Measurements from ENCODE around the gene APOC4. TPM values are rescaled to one million over a fixed set of nuclear protein-coding genes. Genes with fewer than 3 reads are reported as not detected.
A peak's percentile ranks its signal among the peaks of the same experiment; 100 is the strongest.

The APOC4 gene
- total and polyA plus RNA-seq, 9 donors: not detected

DNA sequence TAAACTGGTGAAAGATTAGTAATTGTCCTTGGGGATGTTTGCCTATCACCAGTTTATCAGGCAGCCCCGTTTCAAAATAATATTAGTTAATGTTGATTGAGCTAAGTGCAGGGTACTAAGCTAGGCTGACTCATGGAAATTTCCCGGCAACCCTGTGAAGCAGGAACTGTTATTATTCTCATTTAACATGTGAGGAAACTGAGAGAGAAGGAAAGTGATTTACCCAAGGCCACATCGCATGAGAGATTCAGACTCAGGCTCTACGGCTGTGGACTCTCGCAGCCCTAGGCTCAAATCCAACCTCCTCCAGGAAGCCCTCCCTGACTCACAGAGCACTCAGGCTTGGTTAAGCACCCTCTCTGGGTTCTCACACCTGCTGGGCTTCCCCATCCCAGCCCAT, 32.8 kb downstream of the APOC4 start:
- H3K36me3 ChIP-seq (ENCODE audit: control insufficient read depth, insufficient read depth, low read length): peaks cover 81% of the 10 kb centered on the region
- H3K9me3 ChIP-seq (replicated peaks; ENCODE audit: control insufficient read depth, low read depth, low read length): no peaks in the 10 kb centered on the region
- H3K27me3 ChIP-seq (ENCODE audit: control insufficient read depth, insufficient read depth, low read length): no peaks in the 10 kb centered on the region
- no peak for DNase-seq
- H3K4me1 ChIP-seq (ENCODE audit: control insufficient read depth, insufficient read depth, low read length): no peaks in the 10 kb centered on the region
- 100% methylated on average over 3 of the region's 5 CpGs for WGBS (ENCODE audit: insufficient coverage)
- no peak overlapping the region for H3K4me3 ChIP-seq (ENCODE audit: low read length)
- H3K27ac ChIP-seq (ENCODE audit: low read length): no peak overlapping the region

DNA sequence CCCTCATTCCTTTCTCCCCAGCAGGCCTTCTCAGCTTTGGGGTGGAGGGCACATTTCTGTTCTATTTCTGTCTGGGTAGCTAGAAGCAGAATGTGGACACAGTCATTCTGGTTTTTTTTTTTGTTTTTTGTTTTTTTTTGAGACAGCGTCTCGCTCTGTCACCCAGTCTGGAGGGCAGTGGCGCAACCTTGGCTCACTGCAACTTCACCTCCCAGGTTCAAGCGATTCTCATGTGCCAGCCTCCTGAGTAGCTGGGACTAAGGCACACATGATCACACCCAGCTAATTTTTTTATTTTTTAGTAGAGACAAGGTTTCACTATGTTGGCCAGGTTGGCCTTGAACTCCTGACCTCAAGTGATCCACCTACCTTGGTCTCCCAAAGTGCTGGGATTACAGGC, 33.4 kb downstream of the APOC4 start:
- no peak overlapping the region for H3K27ac ChIP-seq (ENCODE audit: low read length)
- WGBS (ENCODE audit: insufficient coverage): no CpG with 5 or more reads among the region's 4 CpGs
- H3K36me3 ChIP-seq (ENCODE audit: control insufficient read depth, insufficient read depth, low read length): peaks cover 77% of the 10 kb centered on the region
- DNase-seq: no peak
- H3K4me1 ChIP-seq (ENCODE audit: control insufficient read depth, insufficient read depth, low read length): no peaks in the 10 kb centered on the region
- H3K4me3 ChIP-seq (ENCODE audit: low read length): no peak overlapping the region
- H3K27me3 ChIP-seq (ENCODE audit: control insufficient read depth, insufficient read depth, low read length): no peaks in the 10 kb centered on the region
- H3K9me3 ChIP-seq (replicated peaks; ENCODE audit: control insufficient read depth, low read depth, low read length): no peaks in the 10 kb centered on the region

DNA sequence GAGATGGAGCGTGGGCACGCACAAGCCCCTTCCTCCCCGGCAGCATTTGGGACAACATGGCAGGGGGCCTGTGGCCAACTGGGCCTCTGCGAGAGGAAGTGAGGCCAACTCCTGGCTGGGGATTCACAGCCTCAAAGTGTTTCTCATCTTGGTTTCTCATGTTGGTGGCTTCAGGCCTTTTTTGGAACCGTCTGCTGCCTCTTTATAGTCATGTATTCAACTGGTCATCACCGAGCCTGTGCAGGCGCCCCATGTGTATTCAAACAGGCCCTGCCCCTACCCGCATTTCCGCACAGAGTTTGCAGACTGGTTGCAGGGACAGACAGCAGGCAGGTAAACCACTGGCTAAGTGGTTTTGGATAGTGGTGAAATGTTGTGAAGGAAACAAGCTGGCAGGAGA, 42.0 kb downstream of the APOC4 start:
- Histone ChIP-seq H3K4me3 (ENCODE audit: low read length) (no peak overlapping the region), H3K4me1 (ENCODE audit: control insufficient read depth, insufficient read depth, low read length) (no peaks in the 10 kb centered on the region), H3K36me3 (ENCODE audit: control insufficient read depth, insufficient read depth, low read length) (peaks cover 74% of the 10 kb centered on the region), H3K9me3 (replicated peaks; ENCODE audit: control insufficient read depth, low read depth, low read length) (no peaks in the 10 kb centered on the region), H3K27me3 (ENCODE audit: control insufficient read depth, insufficient read depth, low read length) (no peaks in the 10 kb centered on the region), H3K27ac (ENCODE audit: low read length) (no peak overlapping the region)
- 77% methylated on average over 9 of the region's 9 CpGs for WGBS (ENCODE audit: insufficient coverage)
- DNase-seq: no peak

DNA sequence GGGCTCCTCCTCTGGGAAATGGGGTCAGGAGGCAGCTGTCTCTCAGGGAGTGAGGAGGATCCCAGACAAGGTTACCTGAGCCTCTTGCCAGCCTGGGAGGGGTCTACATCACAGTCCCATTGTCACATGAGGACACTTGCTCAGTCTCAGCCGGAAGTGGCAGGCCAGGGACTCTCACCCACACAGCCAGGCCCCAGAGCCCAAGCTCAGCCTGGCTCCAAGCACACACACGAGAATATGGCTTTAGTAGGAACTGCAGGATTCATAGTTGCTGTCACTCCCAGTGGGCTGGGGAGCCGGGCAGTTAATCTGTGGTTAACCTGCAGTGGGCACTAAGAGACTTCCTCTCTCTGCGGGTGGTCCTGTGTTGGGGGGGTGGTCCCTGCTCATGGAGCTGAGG, 43.4 kb downstream of the APOC4 start:
- peaks cover 77% of the 10 kb centered on the region for H3K36me3 ChIP-seq (ENCODE audit: control insufficient read depth, insufficient read depth, low read length)
- H3K9me3 ChIP-seq (replicated peaks; ENCODE audit: control insufficient read depth, low read depth, low read length): no peaks in the 10 kb centered on the region
- no peaks in the 10 kb centered on the region for H3K27me3 ChIP-seq (ENCODE audit: control insufficient read depth, insufficient read depth, low read length)
- H3K4me1 ChIP-seq (ENCODE audit: control insufficient read depth, insufficient read depth, low read length): no peaks in the 10 kb centered on the region
- no peak for DNase-seq
- H3K4me3 ChIP-seq (ENCODE audit: low read length): no peak overlapping the region
- H3K27ac ChIP-seq (ENCODE audit: low read length): no peak overlapping the region
- WGBS (ENCODE audit: insufficient coverage): 83% methylated on average over 2 of the region's 4 CpGs

DNA sequence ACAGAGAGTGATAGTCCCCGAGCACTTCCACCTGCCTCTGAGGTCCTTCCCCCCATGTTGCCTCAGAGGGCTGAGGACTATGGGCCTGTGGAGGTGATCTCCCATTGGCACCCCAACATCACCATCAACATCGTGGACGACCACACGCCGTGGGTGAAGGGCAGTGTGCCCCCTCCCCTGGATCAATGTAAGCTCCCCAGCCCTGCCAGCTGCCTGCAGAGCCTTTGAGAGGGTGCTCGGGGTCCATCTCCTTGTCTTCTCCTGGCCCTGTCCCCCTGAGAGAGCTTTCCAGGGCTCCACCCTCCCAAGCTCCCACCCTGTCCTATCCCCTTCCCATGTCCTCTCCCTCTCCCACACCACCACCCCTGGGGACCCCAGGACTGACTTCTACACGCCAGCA, 44.4 kb downstream of the APOC4 start:
- peaks cover 86% of the 10 kb centered on the region for H3K36me3 ChIP-seq (ENCODE audit: control insufficient read depth, insufficient read depth, low read length)
- H3K27ac ChIP-seq (ENCODE audit: low read length): no peak overlapping the region
- H3K4me3 ChIP-seq (ENCODE audit: low read length): no peak overlapping the region
- H3K9me3 ChIP-seq (replicated peaks; ENCODE audit: control insufficient read depth, low read depth, low read length): no peaks in the 10 kb centered on the region
- DNase-seq: no peak
- WGBS (ENCODE audit: insufficient coverage): 89% methylated on average over 6 of the region's 7 CpGs
- no peaks in the 10 kb centered on the region for H3K4me1 ChIP-seq (ENCODE audit: control insufficient read depth, insufficient read depth, low read length)
- H3K27me3 ChIP-seq (ENCODE audit: control insufficient read depth, insufficient read depth, low read length): no peaks in the 10 kb centered on the region

DNA sequence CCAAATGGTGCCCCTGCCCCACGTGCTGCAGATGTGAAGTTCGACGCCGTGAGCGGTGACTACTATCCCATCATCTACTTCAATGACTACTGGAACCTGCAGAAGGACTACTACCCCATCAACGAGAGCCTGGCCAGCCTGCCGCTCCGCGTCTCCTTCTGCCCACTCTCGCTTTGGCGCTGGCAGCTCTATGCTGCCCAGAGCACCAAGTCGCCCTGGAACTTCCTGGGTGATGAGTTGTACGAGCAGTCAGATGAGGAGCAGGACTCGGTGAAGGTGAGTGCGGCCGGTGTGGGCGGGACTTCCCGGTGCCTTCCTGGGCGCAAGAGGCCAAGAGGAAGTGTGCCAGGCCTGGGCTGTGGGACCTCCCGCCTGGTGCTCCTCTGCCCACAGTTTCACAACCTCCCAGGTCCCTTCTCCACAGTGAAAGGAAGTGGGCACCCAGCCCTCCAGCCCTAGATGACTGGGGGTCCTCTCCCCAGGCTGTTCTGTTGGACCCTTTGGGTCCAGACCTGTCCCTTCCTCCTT, 45.2 kb downstream of the APOC4 start:
- H3K4me3 ChIP-seq (ENCODE audit: low read length): no peak overlapping the region
- H3K27ac ChIP-seq (ENCODE audit: low read length): no peak overlapping the region
- peaks cover 90% of the 10 kb centered on the region for H3K36me3 ChIP-seq (ENCODE audit: control insufficient read depth, insufficient read depth, low read length)
- no peak for DNase-seq
- 89% methylated on average over 18 of the region's 20 CpGs for WGBS (ENCODE audit: insufficient coverage)
- H3K27me3 ChIP-seq (ENCODE audit: control insufficient read depth, insufficient read depth, low read length): no peaks in the 10 kb centered on the region
- no peaks in the 10 kb centered on the region for H3K9me3 ChIP-seq (replicated peaks; ENCODE audit: control insufficient read depth, low read depth, low read length)
- H3K4me1 ChIP-seq (ENCODE audit: control insufficient read depth, insufficient read depth, low read length): no peaks in the 10 kb centered on the region

DNA sequence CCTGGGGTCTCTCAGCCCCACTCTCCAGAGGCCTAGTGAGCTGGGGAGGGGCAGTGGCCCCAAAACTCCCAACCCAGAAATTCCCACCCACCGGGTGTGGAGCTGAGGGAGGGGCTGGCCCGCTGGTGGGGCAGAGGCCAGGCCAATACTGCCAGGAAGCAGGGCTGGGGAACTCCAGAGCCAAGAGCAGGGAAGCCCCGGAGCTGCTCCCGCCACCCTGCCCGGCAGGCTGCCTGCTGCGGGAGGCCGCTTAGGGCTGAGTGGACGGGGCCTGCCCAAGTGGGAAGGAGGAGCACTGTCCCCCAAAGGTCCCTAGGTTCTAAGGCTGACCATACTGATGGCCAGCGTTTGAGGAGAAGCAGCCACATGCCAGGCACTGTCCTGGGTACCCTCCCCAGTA, 46.2 kb downstream of the APOC4 start:
- no peaks in the 10 kb centered on the region for H3K4me1 ChIP-seq (ENCODE audit: control insufficient read depth, insufficient read depth, low read length)
- no peak for DNase-seq
- WGBS (ENCODE audit: insufficient coverage): 84% methylated on average over 9 of the region's 9 CpGs
- H3K9me3 ChIP-seq (replicated peaks; ENCODE audit: control insufficient read depth, low read depth, low read length): no peaks in the 10 kb centered on the region
- H3K36me3 ChIP-seq (ENCODE audit: control insufficient read depth, insufficient read depth, low read length): peaks cover 89% of the 10 kb centered on the region
- no peak overlapping the region for H3K27ac ChIP-seq (ENCODE audit: low read length)
- no peak overlapping the region for H3K4me3 ChIP-seq (ENCODE audit: low read length)
- no peaks in the 10 kb centered on the region for H3K27me3 ChIP-seq (ENCODE audit: control insufficient read depth, insufficient read depth, low read length)

DNA sequence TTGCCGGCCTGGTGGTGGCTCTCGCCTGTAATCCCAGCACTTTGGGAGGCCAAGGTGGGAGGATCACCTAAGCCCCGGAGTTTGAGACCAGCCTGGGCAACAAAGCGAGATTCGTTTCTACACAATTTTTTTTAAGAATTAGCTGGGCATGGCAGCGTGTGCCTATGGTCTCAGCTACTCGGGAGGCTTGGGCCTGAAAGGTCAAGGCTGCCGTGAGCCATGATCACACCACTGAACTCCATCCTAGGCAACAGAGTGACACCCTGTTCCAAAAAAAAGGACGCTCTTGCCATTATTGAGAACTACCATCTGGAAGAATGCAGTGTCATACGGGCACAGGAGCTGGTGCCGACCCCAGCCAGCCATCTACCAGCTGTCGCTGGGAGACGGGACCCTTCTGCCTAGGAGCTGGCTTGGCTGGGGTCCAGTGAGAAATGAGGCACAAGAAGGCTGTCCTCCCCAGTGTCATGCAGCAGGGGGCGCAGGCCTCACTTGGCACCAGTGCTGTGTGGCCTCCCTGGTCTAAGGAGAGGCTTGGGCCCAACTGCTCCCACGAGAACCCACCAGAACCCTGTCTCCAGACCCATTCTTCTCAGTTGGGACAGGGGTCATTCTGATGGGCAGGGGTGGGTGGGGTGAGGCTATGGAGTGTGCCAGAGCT, 47.0 kb downstream of the APOC4 start:
- Histone ChIP-seq H3K27me3 (ENCODE audit: control insufficient read depth, insufficient read depth, low read length) (no peaks in the 10 kb centered on the region), H3K4me3 (ENCODE audit: low read length) (no peak overlapping the region), H3K4me1 (ENCODE audit: control insufficient read depth, insufficient read depth, low read length) (no peaks in the 10 kb centered on the region), H3K36me3 (ENCODE audit: control insufficient read depth, insufficient read depth, low read length) (peaks cover 93% of the 10 kb centered on the region), H3K27ac (ENCODE audit: low read length) (no peak overlapping the region), H3K9me3 (replicated peaks; ENCODE audit: control insufficient read depth, low read depth, low read length) (no peaks in the 10 kb centered on the region)
- 79% methylated on average over 13 of the region's 15 CpGs for whole genome bisulfite sequencing (ENCODE audit: insufficient coverage)
- DNase-seq: peak; percentile 52

DNA sequence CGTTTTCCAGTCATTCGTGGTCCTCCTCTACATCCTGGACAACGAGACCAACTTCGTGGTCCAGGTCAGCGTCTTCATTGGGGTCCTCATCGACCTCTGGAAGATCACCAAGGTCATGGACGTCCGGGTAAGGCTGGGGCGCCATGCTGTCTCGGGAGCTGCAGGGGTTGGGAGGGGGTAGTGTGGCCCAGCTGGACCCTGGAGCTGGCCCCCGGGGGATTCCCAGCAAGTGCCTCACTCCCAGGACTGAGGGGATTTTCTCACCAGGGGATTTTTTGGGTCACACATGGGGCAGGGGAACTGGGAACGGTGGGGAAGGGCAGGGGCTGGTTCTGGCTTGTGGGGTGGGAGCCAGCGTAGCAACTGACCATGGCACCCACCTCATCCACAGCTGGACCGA, 48.4 kb downstream of the APOC4 start:
- H3K9me3 ChIP-seq (replicated peaks; ENCODE audit: control insufficient read depth, low read depth, low read length): no peaks in the 10 kb centered on the region
- 91% methylated on average over 12 of the region's 14 CpGs for WGBS (ENCODE audit: insufficient coverage)
- H3K27ac ChIP-seq (ENCODE audit: low read length): no peak overlapping the region
- DNase-seq: no peak
- H3K4me1 ChIP-seq (ENCODE audit: control insufficient read depth, insufficient read depth, low read length): no peaks in the 10 kb centered on the region
- no peak overlapping the region for H3K4me3 ChIP-seq (ENCODE audit: low read length)
- peaks cover 85% of the 10 kb centered on the region for H3K36me3 ChIP-seq (ENCODE audit: control insufficient read depth, insufficient read depth, low read length)
- no peaks in the 10 kb centered on the region for H3K27me3 ChIP-seq (ENCODE audit: control insufficient read depth, insufficient read depth, low read length)

DNA sequence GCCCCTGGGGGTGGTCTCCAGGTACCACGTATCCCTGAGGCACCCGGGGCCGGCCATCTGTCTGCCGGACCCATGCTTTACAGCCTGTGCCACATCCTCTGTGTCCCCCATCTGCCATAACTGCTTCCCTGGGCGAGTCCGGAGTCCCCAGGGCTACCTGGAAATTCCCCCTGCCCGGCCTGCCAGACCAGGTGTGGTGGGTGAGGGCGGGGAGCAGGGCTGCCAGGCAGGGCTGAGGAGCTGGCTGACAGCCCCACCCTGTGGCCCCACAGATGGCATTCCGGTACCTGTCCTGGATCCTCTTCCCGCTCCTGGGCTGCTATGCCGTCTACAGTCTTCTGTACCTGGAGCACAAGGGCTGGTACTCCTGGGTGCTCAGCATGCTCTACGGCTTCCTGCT, 48.9 kb downstream of the APOC4 start:
- H3K4me3 ChIP-seq (ENCODE audit: low read length): no peak overlapping the region
- peaks cover 80% of the 10 kb centered on the region for H3K36me3 ChIP-seq (ENCODE audit: control insufficient read depth, insufficient read depth, low read length)
- no peaks in the 10 kb centered on the region for H3K4me1 ChIP-seq (ENCODE audit: control insufficient read depth, insufficient read depth, low read length)
- no peaks in the 10 kb centered on the region for H3K9me3 ChIP-seq (replicated peaks; ENCODE audit: control insufficient read depth, low read depth, low read length)
- H3K27me3 ChIP-seq (ENCODE audit: control insufficient read depth, insufficient read depth, low read length): no peaks in the 10 kb centered on the region
- H3K27ac ChIP-seq (ENCODE audit: low read length): no peak overlapping the region
- WGBS (ENCODE audit: insufficient coverage): 97% methylated on average over 12 of the region's 12 CpGs
- no peak for DNase-seq

All from muscle of leg (tissue), 11 donors.